Panc1 (cell line): Measurements from ENCODE around the gene ADAMTS16. TPM values are rescaled to one million over a fixed set of nuclear protein-coding genes. Genes with fewer than 3 reads are reported as not detected.

Experiments
- ATAC-seq: fragments of 200-7000 bp; cut with Tn5 transposase; 2 replicates; pipeline ENCODE4 v1.9.1; 2020; ENCODE audit warnings: mild to moderate bottlenecking, moderate library complexity
- BruUV-seq: library from RNA; stranded (reverse); fragments of 400-500 nt; replicated peaks from 2 replicates; lab custom pipeline; 2021; lab: Mats Ljungman, UMichigan
- CTCF ChIA-PET: fragments of 300-600 bp; sonication (Branson Sonifier 250); formaldehyde crosslinking; loops from one replicate; lab custom pipeline; 2022; ENCODE audit warnings: antibody characterized with exemption; lab: Charles Lee
- POLR2A ChIA-PET: fragments of 300-600 bp; sonication (Branson Sonifier 250); formaldehyde crosslinking; loops from one replicate; lab custom pipeline; 2022; ENCODE audit warnings: antibody characterized with exemption; lab: Charles Lee
- DNase-seq: peaks from one replicate; pipeline ENCODE4 v3.0.0-alpha.2; 2010; ENCODE audit warnings: low read depth, low spot score
- H3K27ac ChIP-seq: 2 replicates; pipeline ENCODE4 v1.5.1; 2011; ENCODE audit warnings: mild to moderate bottlenecking, low read length, inconsistent platforms
- H3K27me3 ChIP-seq: fragments of 200-500 bp; sonication (Bioruptor generic); 2 replicates; pipeline ENCODE4 v1.6.0; 2014; ENCODE audit warnings: low read length, inconsistent platforms; ENCODE audit not compliant: control insufficient read depth, insufficient read depth
- H3K36me3 ChIP-seq: fragments of 200-500 bp; sonication (Bioruptor generic); 2 replicates; pipeline ENCODE4 v1.5.1; 2014; ENCODE audit warnings: inconsistent platforms, mild to moderate bottlenecking, low read length, moderate library complexity; ENCODE audit not compliant: control insufficient read depth, insufficient read depth
- H3K4me1 ChIP-seq: 2 replicates; pipeline ENCODE4 v1.5.1; 2011; ENCODE audit warnings: inconsistent platforms, mild to moderate bottlenecking, low read length, moderate library complexity; ENCODE audit not compliant: control insufficient read depth, insufficient read depth
- H3K4me3 ChIP-seq, 2 experiments: 2 replicates each; pipeline ENCODE4 v1.5.1; 2011 to 2012; ENCODE audit warnings: low read depth in 2 of 2, low read length in 2 of 2, mild to moderate bottlenecking in 2 of 2, inconsistent platforms in 1 of 2, moderate library complexity in 1 of 2
- H3K9me3 ChIP-seq: fragments of 200-500 bp; sonication (Bioruptor generic); 2 replicates; pipeline ENCODE4 v1.5.1; 2014; ENCODE audit warnings: low read depth, mild to moderate bottlenecking, inconsistent platforms, low read length, moderate library complexity; ENCODE audit not compliant: control insufficient read depth, insufficient read depth
- CTCF ChIP-seq: fragments of 450-650 bp; IDR thresholded peaks from 2 replicates; pipeline ENCODE4 v1.5.1; 2017; ENCODE audit warnings: mild to moderate bottlenecking
- POLR2AphosphoS5 ChIP-seq: IDR thresholded peaks from 2 replicates; pipeline ENCODE4 v1.6.1; 2012; ENCODE audit warnings: mild to moderate bottlenecking, low read depth, low read length, moderate library complexity
- REST ChIP-seq, 2 experiments: IDR thresholded peaks; 2 replicates each; pipeline ENCODE4 v1.6.1; 2011 to 2012; ENCODE audit warnings: low read depth in 2 of 2, control low read depth in 1 of 2, low read length in 1 of 2, mild to moderate bottlenecking in 1 of 2, moderate library complexity in 1 of 2; ENCODE audit not compliant: insufficient read depth in 1 of 2
- SIN3A ChIP-seq: IDR thresholded peaks from 2 replicates; pipeline ENCODE4 v1.6.1; 2012; ENCODE audit warnings: low read depth, mild to moderate bottlenecking, low read length, moderate library complexity, borderline replicate concordance; ENCODE audit not compliant: insufficient read depth
- TCF7L2 ChIP-seq: IDR thresholded peaks from 2 replicates; pipeline ENCODE4 v1.6.1; 2011; ENCODE audit warnings: mild to moderate bottlenecking, low read depth, low read length, inconsistent platforms
- in situ Hi-C: cut with HindIII; loops from 2 replicates; pipeline ENCODE4 v1.10.0; 2016; ENCODE audit warnings: low sequenced_read_pairs, low pct_unique_long_range_greater_than_20kb
- intact Hi-C: fragments of 100-400 bp; cut with micrococcal nuclease; formaldehyde crosslinking; loops from one replicate; pipeline ENCODE4 v1.10.0; 2022; ENCODE audit not compliant: unreplicated experiment
- total RNA-seq: library from RNA; stranded (reverse); gene quantifications from one replicate; pipeline ENCODE4 v1.2.1, GENCODE V29; 2021; ENCODE audit not compliant: unreplicated experiment

ADAMTS16 gene
- total RNA-seq, 1 experiment from 2014 or later = 0.54 TPM

- intact Hi-C loops (no loop called here), in situ Hi-C loops (no loop called here)
- Histone ChIP-seq H3K4me1 (no peaks in the 10 kb centered on the region), H3K27ac (no peak overlapping the region), H3K4me3 (no peak overlapping the region), H3K36me3 (no peaks in the 10 kb centered on the region), H3K9me3 (no peaks in the 10 kb centered on the region), H3K27me3 (no peaks in the 10 kb centered on the region)
- POLR2A ChIA-PET = no interaction called here
- TF ChIP-seq TCF7L2 (no peak), CTCF (no peak), POLR2AphosphoS5 (no peak), SIN3A (no peak), REST (IDR thresholded peaks at IDR 0.05; ENCODE audit: insufficient read depth in 1 of 2, low read depth in 2 of 2, low read length in 1 of 2) (no peak)
- no TSS peak for BruUV-seq
- DNase-seq (no peak), ATAC-seq (no peak)
- CTCF ChIA-PET = no interaction called here
Observed at GRCh38 chr5:5124231-5124630, 15.9 kb upstream of the ADAMTS16 start.

- in situ Hi-C loops = no loop called here
- intact Hi-C loops = no loop called here
Observed at GRCh38 chr5:5126444-5126843, 13.7 kb upstream of the ADAMTS16 start.

More at GRCh38 chr5:5126444-5126843, 13.7 kb upstream of the ADAMTS16 start:
- TF ChIP-seq TCF7L2 = no peak
- TF ChIP-seq SIN3A = no peak
- no peak for TF ChIP-seq CTCF
- no peak for TF ChIP-seq REST (IDR thresholded peaks at IDR 0.05; ENCODE audit: insufficient read depth in 1 of 2, low read depth in 2 of 2, low read length in 1 of 2)
- TF ChIP-seq POLR2AphosphoS5 = no peak
- no peaks in the 10 kb centered on the region for H3K36me3 ChIP-seq
- H3K4me1 ChIP-seq = no peaks in the 10 kb centered on the region
- ATAC-seq (no peak), DNase-seq (no peak)
- H3K27me3 ChIP-seq = no peaks in the 10 kb centered on the region
- BruUV-seq = no TSS peak
- H3K9me3 ChIP-seq = no peaks in the 10 kb centered on the region
- ChIA-PET POLR2A (no interaction called here), CTCF (no interaction called here)
- no peak overlapping the region for H3K27ac ChIP-seq
- no peak overlapping the region for H3K4me3 ChIP-seq
